CD4-positive, alpha-beta T cell treated with Interleukin-1 beta for 1 hour (primary cell): ENCODE data around the gene RAET1E.
"Not testable (repeated sequence)": the region's sequence is repeated elsewhere in the genome, so short reads cannot be mapped to it uniquely, and the experiment has no call there.

ENCODE experiments used
- DNase-seq, 2 donors: peaks; one replicate each; pipeline ENCODE4 v3.0.0-alpha.2; 2020 to 2022

The RAET1E gene

GRCh38 chr6:149887343-149887742, 10.6 kb downstream of the RAET1E start:
- no peak for DNase-seq

DNA sequence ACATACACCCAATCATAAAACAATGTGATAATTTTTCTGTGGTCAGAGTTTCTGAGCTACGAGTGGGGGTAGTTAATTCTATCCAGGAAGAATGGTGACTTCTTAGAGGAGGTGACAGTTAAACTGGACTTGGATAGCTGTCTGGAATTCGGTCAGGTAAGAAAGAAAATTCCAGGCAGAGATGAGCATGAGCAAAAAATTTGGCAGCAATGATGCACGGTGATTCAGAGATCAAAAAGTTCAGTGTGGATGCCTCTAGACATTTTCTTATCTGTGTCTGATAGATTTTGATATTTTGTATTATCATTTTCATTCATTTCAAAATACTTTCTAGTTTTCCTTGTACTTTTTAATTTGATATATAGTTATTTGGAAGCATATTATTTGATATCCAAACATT, 12.0 kb downstream of the RAET1E start:
- DNase-seq: no peak

- no peak for DNase-seq
Measured at GRCh38 chr6:149884617-149885016, 13.3 kb downstream of the RAET1E start.

DNA sequence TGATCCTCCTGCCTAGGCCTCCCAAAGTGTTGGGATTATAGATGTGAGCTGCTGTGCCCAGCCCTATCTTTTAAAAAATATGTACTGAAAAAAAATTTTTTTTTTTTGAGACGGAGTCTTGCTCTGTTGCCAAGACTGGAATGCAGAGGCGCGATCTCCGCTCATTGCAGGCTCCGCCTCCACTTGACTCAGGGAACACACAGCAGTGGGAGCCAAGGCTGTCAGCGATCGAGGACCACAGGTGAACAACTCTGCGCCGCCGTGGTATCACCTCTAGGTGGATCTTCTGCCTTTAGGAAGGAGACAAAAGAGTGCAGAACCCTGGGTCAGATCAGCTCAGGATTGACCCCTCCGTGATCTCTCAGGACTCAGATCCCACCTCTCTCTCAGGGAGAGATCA, 13.7 kb downstream of the RAET1E start:
- DNase-seq: no peak

GRCh38 chr6:149881860-149882259, 16.1 kb downstream of the RAET1E start:
- no peak for DNase-seq

DNA sequence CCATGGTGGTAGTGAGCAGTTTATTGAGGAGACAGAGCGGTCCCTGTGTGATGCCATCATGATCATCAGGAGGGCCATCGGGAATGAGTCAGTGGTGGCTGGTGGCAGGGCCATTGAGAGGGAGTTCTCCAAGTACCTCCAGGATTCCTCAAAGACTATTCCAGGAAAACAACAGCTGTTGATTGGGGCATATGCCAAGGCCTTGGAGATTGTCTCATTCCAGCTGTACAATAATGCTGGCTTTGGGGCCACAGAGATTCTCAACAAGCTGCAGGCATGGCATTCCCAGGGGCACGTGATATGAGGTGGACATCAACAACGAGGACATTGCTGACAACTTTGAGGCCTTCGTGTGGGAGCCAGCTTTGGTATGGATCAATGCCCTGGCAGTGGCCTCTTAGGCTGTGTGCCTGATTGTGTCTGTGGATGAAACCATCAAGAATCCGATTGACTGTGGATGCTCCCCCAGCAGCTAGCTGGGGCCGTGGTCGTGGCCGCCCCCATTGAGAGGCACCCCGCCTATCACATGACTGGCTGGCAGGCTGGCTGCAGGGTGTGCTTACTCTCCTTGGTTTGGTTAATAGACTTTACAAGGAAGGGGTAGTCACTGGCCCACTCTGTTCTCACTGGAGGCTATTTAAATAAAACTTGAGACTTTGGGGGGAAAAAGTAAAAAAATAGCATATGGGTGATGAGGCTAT, 16.7 kb downstream of the RAET1E start:
- DNase-seq: no peak

DNA sequence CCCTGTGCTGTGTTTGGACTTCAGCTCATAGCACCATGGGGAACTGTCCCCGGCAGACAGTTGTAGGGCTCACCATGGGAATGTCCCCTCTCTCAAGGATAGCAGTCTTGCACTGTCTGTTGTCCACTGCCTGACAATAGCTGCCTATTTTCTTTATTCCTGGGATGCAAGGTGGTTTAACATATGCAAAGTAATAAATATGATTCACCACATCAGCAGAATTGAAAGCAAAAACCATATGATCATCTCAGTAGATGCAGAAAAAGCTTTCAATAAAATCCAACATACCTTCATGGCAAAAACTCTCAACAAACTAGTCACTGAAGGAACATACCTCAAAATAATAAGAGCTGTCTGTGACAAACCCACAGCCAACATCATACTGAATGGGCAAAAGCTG, 20.3 kb downstream of the RAET1E start:
- no peak for DNase-seq

DNA sequence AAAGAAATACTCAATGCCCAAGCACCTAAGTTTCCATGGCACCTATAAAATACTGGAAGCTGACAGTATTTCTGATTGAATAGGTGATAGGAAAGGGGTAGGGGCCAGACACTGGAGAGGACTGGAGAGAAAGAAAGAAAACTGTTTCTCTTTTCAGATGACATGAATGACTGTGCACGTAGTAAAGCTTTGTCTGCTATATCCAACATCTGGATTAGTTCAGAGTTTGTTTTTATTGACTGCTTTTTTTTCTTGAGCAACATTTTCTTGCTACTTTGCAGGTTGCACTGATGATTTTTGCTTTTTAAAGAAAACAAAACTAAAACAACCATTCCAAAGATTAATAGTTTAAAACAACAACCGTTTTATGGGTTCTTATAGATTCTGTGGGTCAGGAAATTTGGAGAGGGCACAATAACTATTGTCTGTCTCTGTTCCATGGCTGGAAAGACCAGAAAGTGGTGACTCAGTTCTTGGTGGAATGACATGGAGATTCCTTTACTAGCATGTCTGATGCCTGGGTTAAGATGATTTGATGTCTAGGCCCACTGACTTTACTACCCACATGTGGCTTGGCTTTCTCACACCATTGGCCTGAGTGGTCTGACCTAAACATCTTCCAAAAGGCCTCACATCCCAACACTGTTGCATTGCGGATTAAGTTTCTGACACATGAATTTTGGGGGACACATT, 21.5 kb downstream of the RAET1E start:
- no peak for DNase-seq

- no peak for DNase-seq
Measured at GRCh38 chr6:149872233-149872632, 25.7 kb downstream of the RAET1E start.

- no peak for DNase-seq
Measured at GRCh38 chr6:149871182-149871581, 26.7 kb downstream of the RAET1E start.

DNA sequence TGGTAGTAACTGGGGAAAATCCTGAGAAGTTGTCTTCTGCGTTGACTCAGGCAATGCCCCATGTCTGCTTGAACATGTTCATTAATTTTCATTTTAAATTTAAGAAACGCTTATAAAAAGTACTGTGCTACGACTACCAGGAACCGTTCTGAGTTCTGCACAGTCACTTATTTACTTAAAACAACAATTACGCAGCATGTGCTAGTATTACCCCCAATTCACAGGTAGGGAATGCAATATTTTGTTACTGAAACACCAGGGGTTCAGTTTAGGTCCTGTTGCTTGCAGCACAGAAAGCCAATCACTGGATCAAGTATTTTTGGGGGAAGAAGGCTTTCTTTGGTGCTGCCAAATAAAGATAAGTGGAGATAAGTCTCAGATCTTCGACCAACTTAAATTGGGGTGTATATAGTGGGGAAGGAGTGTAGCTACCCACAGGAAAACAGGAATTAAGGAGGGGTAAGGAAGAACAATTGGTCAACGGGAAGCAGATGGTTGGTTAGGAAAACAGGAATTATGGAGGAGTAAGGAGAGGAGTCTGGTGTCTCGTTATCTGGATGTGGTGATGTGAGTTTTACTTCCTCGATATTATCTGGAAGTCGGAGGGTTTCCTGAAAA, 28.5 kb downstream of the RAET1E start:
- no peak for DNase-seq

GRCh38 chr6:149867876-149868640, 29.9 kb downstream of the RAET1E start:
- no peak for DNase-seq

DNA sequence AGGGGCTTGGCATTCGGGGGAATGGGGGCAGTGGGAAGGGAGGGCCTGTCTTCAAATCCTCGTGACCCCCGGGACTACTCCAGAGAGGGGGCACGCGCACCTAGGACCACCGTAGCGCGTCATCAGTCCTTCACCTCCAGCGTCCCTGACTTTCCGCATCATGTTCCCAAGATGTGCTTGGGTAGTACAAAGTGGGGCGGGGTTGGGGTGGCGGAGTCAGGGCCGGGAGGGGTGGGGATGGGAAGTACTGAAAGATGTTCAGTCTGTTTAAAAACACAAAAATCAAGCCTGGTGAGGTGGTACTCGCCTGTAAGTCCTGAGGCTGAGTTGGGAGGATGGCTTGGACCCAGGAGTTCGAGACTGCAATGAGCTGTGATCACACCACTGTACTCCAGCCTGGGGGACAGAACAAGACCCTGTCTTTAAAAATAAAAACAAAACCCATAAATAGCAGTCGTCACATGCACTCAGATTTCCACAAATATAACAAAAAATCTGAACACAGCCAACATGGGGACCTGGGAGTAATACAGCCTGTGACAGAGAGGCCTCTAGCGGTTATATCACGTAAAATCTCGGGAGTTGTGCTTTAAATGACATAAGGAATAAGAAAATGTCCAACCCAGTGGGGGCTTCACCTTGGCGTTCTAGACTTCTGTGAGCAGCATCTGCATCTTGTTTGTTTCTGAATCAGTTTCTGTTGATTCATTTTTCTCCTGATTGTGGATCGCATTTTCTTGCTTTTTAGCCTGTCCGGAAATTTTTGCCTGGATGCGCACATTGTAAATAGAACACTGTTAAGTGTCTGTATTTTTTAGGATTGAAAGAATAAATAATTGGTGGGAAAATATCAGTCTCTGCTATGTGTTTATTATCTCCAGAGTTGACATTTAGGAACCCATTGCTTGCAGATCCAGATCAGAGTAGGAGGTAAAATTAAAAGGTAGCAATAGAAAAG, 33.1 kb downstream of the RAET1E start:
- DNase-seq: peak; percentile 23 to 60

DNA sequence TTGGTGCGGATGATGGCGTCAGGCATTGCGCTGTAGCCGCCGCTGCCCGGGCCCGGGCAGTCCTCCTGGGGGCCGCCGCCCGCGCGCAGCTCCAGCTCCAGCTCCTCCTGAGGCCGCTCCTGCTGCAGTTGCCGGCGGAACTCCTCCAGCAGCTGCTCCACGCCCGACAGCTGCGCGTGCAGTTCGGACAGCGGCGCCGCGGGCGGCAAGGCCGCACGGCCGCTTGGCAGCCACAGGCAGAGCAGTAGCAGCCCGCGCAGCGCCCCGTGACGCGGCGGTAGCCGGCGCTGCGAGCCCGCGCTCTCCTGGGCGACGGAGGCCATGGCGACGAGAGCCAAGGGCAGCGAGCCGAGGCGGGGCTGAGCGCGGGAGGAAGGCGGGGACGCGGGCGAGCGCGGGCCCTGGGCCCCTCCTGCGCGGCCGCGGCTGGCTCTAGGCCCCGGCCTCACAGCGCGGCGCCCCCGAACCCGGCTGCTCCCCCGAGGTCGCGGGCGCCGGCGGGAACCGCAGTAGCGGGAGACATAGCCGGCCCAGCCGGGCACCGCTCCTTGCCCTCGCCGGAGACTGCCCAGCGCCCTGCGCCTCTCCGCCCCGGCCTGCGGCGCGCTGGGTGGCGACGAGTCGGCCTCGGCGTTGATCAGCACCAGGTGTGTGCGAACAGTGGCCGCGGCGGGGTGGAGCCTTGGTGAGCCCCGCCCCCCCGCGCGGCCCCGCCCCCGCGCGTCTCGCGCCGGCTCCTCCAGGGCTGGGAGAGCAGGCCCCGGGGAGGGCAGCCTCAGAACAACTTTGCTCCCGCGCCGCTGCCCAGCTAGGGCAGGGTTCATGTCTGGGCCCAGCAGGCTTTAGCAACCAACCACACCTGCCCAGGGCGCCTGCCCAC, 34.0 kb downstream of the RAET1E start, which contains the start of gene LRP11:
TSS of gene LRP11 (minus strand) at position 662 of the 880 bp plus-strand sequence. CDS start at position 323, 339 bp downstream.
- DNase-seq: peak; percentile 81 to 84

GRCh38 chr6:149862922-149863697, 34.8 kb downstream of the RAET1E start:
- DNase-seq: peak in 1 of 2 donors; percentile 14

DNA sequence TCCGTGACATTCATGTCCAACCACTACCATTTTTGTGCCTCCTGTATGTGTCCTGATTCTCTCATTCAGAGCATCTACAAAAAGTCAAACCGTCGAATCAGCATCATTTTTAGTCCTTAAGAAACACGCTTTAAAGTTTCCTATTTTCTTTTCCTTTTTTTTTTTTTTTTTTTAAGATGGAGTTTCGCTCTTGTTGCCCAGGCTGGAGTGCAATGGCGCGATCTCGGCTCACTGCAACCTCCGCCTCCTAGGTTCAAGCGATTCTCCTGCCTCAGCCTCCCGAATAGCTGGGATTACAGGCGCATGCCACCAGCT, 35.5 kb downstream of the RAET1E start:
- not testable (repeated sequence) for DNase-seq

GRCh38 chr6:149861603-149862423, 36.1 kb downstream of the RAET1E start:
- DNase-seq: no peak

DNA sequence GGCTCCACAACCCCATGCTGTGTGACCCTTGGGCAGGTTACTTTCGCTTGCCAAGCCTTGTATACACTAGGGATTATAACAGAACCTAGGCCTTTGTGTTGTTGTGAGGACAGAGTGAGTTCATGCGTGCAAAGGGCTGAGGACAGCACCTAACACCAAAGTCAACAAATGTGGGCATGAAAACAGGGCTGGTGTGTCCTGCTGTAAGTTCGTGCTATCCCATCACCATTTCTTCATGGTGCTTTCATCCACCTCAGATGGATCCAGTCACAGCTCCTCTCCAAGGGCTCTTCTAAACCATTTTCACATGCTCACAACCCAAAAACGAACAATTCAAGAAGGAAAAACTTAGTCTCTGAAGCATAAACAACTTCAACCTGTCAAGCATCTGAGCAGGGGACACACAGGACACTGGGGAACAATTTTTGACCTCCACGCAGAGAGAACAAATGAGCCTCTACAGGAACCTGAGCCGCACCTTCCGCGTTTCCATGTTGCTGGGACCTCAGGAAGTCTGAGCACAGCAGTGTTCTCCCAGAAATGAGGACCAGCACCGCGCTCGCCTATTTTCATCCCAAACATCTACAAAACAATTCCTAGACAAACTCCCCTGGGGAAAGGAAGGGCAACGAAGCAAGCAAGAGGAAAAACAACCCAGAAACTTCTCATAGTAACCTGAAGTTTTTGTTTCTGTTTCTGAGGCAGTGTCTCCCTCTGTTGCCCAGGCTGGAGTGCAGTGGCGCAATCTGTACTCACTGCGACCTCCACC, 36.9 kb downstream of the RAET1E start:
- no peak for DNase-seq

DNA sequence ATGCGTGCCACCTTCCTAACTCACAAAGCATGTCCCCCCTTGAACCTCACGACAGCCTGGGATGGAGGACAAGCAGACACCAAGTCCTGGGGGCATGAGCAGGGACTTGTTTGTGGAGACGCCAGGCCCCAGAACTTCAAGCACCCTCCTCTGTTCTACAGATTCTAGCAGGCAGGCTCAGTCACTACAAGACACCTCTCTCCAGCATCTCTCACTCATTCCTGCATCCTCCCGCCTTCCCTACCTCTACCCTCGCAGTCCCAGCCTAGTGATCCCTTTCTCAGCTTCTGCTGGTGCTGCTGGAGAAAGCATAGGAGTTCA, 37.4 kb downstream of the RAET1E start:
- DNase-seq: no peak
